Natural killer cell (primary cell): ENCODE data around the gene ZNF48. TPM values are rescaled to one million over a fixed set of nuclear protein-coding genes. Genes with fewer than 3 reads are reported as not detected.

Experiments
- ATAC-seq, 3 donors: fragments of 150-1000 bp in 2 of 3; fragments of 200-7000 bp in 1 of 3; cut with Tn5 transposase; 1 replicate in 1 of 3; 2 replicates in 2 of 3; pipeline ENCODE4 v1.10.0; 2021; ENCODE audit warnings: mild to moderate bottlenecking in 2 of 3, moderate library complexity in 2 of 3
- DNase-seq, 2 donors: peaks; one replicate each; pipeline versions ENCODE4 v3.0.0 to v3.0.0-alpha.2; 2013 to 2021; ENCODE audit warnings: mixed read lengths in 1 of 2
- H3K27ac ChIP-seq: one replicate; pipeline ENCODE4 v1.5.1; 2013; ENCODE audit warnings: mild to moderate bottlenecking, low read length
- H3K27me3 ChIP-seq: one replicate; pipeline ENCODE4 v1.6.1; 2013; ENCODE audit warnings: low read length; ENCODE audit not compliant: control insufficient read depth, insufficient read depth
- H3K36me3 ChIP-seq: one replicate; pipeline ENCODE4 v1.6.1; 2013; ENCODE audit warnings: low read length; ENCODE audit not compliant: control insufficient read depth, insufficient read depth
- H3K4me1 ChIP-seq: one replicate; pipeline ENCODE4 v1.6.1; 2013; ENCODE audit warnings: low read length; ENCODE audit not compliant: control insufficient read depth, insufficient read depth
- H3K4me3 ChIP-seq: one replicate; pipeline ENCODE4 v1.5.1; 2013; ENCODE audit warnings: low read length
- H3K9me3 ChIP-seq: one replicate; pipeline ENCODE4 v1.6.1; 2013; ENCODE audit warnings: low read length; ENCODE audit not compliant: control insufficient read depth, insufficient read depth
- H3K27ac Mint-ChIP-seq, 2 donors: one replicate each; pipeline ENCODE4 v1.8.0; 2022; ENCODE audit warnings: mild to moderate bottlenecking in 2 of 2, mixed read lengths in 2 of 2, moderate library complexity in 1 of 2
- H3K27me3 Mint-ChIP-seq, 2 donors: one replicate each; pipeline ENCODE4 v1.8.0; 2022; ENCODE audit warnings: low read depth in 2 of 2, mixed read lengths in 2 of 2
- H3K36me3 Mint-ChIP-seq: one replicate; pipeline ENCODE4 v1.8.0; 2022; ENCODE audit warnings: mixed read lengths
- H3K4me1 Mint-ChIP-seq, 2 donors: one replicate each; pipeline ENCODE4 v1.8.0; 2022; ENCODE audit warnings: mixed read lengths in 2 of 2
- H3K4me3 Mint-ChIP-seq: one replicate; pipeline ENCODE4 v1.8.0; 2022; ENCODE audit warnings: mild to moderate bottlenecking, moderate library complexity, mixed read lengths
- H3K9me3 Mint-ChIP-seq, 2 donors: one replicate each; pipeline ENCODE4 v1.8.0; 2022; ENCODE audit warnings: mixed read lengths in 2 of 2
- CTCF ChIP-seq: fragments of 200-600 bp; IDR thresholded peaks from one replicate; pipeline ENCODE4 v1.8.0; 2022; ENCODE audit warnings: antibody characterized with exemption
- WGBS: methylation state at CpG from one replicate; pipeline ENCODE4 v1.1.7; 2013; ENCODE audit warnings: missing lambda C conversion rate; ENCODE audit not compliant: insufficient coverage; 5-methylcytosine and 5-hydroxymethylcytosine counted together
- intact Hi-C: fragments of 100-400 bp; cut with micrococcal nuclease; formaldehyde crosslinking; loops from one replicate; pipeline ENCODE4 v1.14.2; 2022
- total RNA-seq, 4 donors: library from RNA; stranded (reverse); fragments of 120-200 nt in 1 of 4; gene quantifications; one replicate each; pipeline versions ENCODE4 v1.2.3 to v1.2.4, GENCODE V29; 2013 to 2022

Gene ZNF48
- total RNA-seq, 3 donors from 2014 or later (not counting 1 experiment from before 2014, with no cell fraction given), result 5.5 to 7.4 (median 7.1) TPM

GRCh38 chr16:30417529-30418349, 22.5 kb downstream of the ZNF48 start:
- ATAC-seq, result peak; percentile 86 to 97 (median 88)
- H3K27ac ChIP-seq, result peak overlapping the region; percentile 77
- peaks cover 4% of the 10 kb centered on the region for H3K36me3 ChIP-seq
- 2% methylated on average over 140 of the region's 140 CpGs for WGBS
- H3K9me3 ChIP-seq, result no peaks in the 10 kb centered on the region
- DNase-seq, result peak; percentile 85 to 98
- no peaks in the 10 kb centered on the region for H3K9me3 Mint-ChIP-seq
- H3K27me3 ChIP-seq, result no peaks in the 10 kb centered on the region
- intact Hi-C loops, result loop anchor here (2.0 to 5.0 kb wide), 2 partner anchors 45 to 67 kb away; partner anchors contain the start of genes MYL11 and TBC1D10B
- H3K4me3 ChIP-seq, result peak overlapping the region; percentile 40
- H3K36me3 Mint-ChIP-seq, result no peaks in the 10 kb centered on the region
- no peaks in the 10 kb centered on the region for H3K27me3 Mint-ChIP-seq
- TF ChIP-seq CTCF, result no peak
- peaks cover 13% of the 10 kb centered on the region for H3K4me1 ChIP-seq
- peak overlapping the region; percentile 67 for H3K4me3 Mint-ChIP-seq
- peaks cover 11 to 14% of the 10 kb centered on the region in 2 donors for H3K4me1 Mint-ChIP-seq
- H3K27ac Mint-ChIP-seq, result peak overlapping the region; percentile 51 to 81

GRCh38 chr16:30418350-30419181, 23.3 kb downstream of the ZNF48 start:
- no peaks in the 10 kb centered on the region for H3K27me3 ChIP-seq
- peaks cover 8% of the 10 kb centered on the region for H3K36me3 ChIP-seq
- Mint-ChIP-seq H3K9me3 (no peaks in the 10 kb centered on the region), H3K36me3 (no peaks in the 10 kb centered on the region), H3K4me1 (peaks cover 11 to 14% of the 10 kb centered on the region in 2 donors), H3K27me3 (no peaks in the 10 kb centered on the region), H3K27ac (peak overlapping the region; percentile 45 to 81), H3K4me3 (peak overlapping the region; percentile 47)
- DNase-seq (peak in 1 of 2 donors; percentile 34), ATAC-seq (no peak)
- TF ChIP-seq CTCF, result no peak
- no peaks in the 10 kb centered on the region for H3K9me3 ChIP-seq
- peak overlapping the region; percentile 32 for H3K4me3 ChIP-seq
- peaks cover 13% of the 10 kb centered on the region for H3K4me1 ChIP-seq
- intact Hi-C loops, result loop anchor here (5.0 kb wide), 1 partner anchor 46 kb away; the partner anchor contains the start of genes MYL11 and TBC1D10B
- H3K27ac ChIP-seq, result peak overlapping the region; percentile 77
- WGBS, result 66% methylated on average over 27 of the region's 31 CpGs

- peaks cover 10 to 13% of the 10 kb centered on the region in 2 donors for H3K4me1 Mint-ChIP-seq
- Histone ChIP-seq H3K27ac (no peak overlapping the region), H3K4me1 (peaks cover 13% of the 10 kb centered on the region), H3K36me3 (peaks cover 22% of the 10 kb centered on the region), H3K27me3 (no peaks in the 10 kb centered on the region), H3K9me3 (no peaks in the 10 kb centered on the region), H3K4me3 (no peak overlapping the region)
- H3K36me3 Mint-ChIP-seq, result no peaks in the 10 kb centered on the region
- no peaks in the 10 kb centered on the region for H3K27me3 Mint-ChIP-seq
- H3K27ac Mint-ChIP-seq, result no peak overlapping the region
- WGBS, result 79% methylated on average over 5 of the region's 5 CpGs
- no peak for TF ChIP-seq CTCF
- intact Hi-C loops, result no loop called here
- H3K4me3 Mint-ChIP-seq, result no peak overlapping the region
- DNase-seq, result no peak
- H3K9me3 Mint-ChIP-seq, result no peaks in the 10 kb centered on the region
- ATAC-seq, result no peak
Observed at GRCh38 chr16:30421010-30421409, 25.8 kb downstream of the ZNF48 start.
